Body of pancreas (tissue), 4 donors: ENCODE measurements around the gene TUBGCP2.

Source experiments
- CTCF ChIP-seq, 7 experiments: fragments of 450-650 bp in 4 of 7; fragments of 200-600 bp in 3 of 7; sonication (generic) in 3 of 7; IDR thresholded peaks; one replicate each; pipeline ENCODE4 v1.5.1; 2016 to 2019; ENCODE audit warnings: antibody characterized with exemption in 7 of 7
- POLR2A ChIP-seq, 3 donors: fragments of 450-650 bp; IDR thresholded peaks; one replicate each; pipeline ENCODE4 v1.6.1; 2016; ENCODE audit warnings: antibody characterized with exemption in 3 of 3, mild to moderate bottlenecking in 2 of 3

GRCh38 chr10:133276100-133276434 lies 32.6 kb downstream of the TUBGCP2 start:
- no peak for TF ChIP-seq CTCF (IDR thresholded peaks at IDR 0.05)
- TF ChIP-seq POLR2A (IDR thresholded peaks at IDR 0.05) = no peak
